Tibial nerve (tissue), 4 donors: Measurements from ENCODE around the gene DDIT4.

Experiments used
- CTCF ChIP-seq, 5 experiments: fragments of 200-600 bp in 3 of 5; fragments of 450-650 bp in 2 of 5; sonication (generic) in 3 of 5; IDR thresholded peaks; one replicate each; pipeline ENCODE4 v1.5.1; 2016 to 2019; ENCODE audit warnings: antibody characterized with exemption in 5 of 5, mild to moderate bottlenecking in 3 of 5, moderate library complexity in 2 of 5
- EP300 ChIP-seq, 2 donors: sonication (generic); formaldehyde crosslinking; IDR thresholded peaks; one replicate each; pipeline ENCODE4 v1.6.1; 2017; ENCODE audit warnings: antibody characterized with exemption in 2 of 2, mild to moderate bottlenecking in 1 of 2
- POLR2A ChIP-seq, 2 donors: fragments of 450-650 bp; IDR thresholded peaks; one replicate each; pipeline ENCODE4 v1.6.1; 2017; ENCODE audit warnings: antibody characterized with exemption in 2 of 2, mild to moderate bottlenecking in 2 of 2, moderate library complexity in 2 of 2

DNA sequence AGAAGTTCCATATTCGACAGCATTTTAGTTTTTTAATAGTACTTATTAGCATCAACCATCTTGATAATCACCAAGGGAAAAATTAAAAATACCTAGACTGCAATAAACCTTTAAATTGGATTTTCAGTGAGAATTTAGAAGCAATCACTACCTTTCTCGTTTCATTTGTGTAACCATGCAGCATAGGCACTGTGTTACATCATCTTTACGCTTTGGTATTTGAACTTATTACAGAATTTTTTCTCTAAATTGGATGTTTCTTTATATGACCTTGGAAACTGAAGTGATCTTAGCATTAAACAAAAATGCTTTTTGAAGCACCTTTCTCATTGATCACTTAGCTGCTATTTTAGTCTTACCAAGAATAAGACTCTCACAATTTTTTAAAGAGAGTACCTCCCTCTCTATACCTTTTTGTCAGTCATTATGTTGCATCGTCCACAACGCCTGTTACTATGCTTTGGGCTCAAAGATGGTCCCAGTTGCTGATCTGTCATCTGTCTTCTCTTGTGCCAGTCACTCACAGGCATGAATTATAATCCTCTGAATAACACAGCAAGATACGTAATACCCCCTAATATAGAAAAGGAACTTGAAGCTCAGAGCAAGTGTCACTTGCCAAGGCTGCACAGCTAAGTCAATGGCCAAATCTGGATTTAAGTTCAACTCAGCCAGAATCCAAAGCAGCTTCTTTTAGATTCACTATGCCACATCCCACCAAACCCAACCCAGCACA is 38.0 kb upstream of the DDIT4 start:
- TF ChIP-seq CTCF (IDR thresholded peaks at IDR 0.05): no peak
- no peak for TF ChIP-seq POLR2A (IDR thresholded peaks at IDR 0.05)
- TF ChIP-seq EP300 (IDR thresholded peaks at IDR 0.05): no peak
